Adrenal gland (tissue), 5 donors: ENCODE results near the gene ATPAF2.

Experiments
- CTCF ChIP-seq, 6 experiments: fragments of 450-650 bp in 4 of 6; fragments of 200-600 bp in 2 of 6; sonication (generic) in 1 of 6; IDR thresholded peaks; 1 replicate in 5 of 6; 2 replicates in 1 of 6; pipeline versions ENCODE4 v1.5.1 to v1.8.0; 2016 to 2021; ENCODE audit warnings: antibody characterized with exemption in 6 of 6, mild to moderate bottlenecking in 2 of 6, moderate library complexity in 1 of 6
- POLR2A ChIP-seq, 2 donors: fragments of 450-650 bp; IDR thresholded peaks; one replicate each; pipeline ENCODE4 v1.6.1; 2017; ENCODE audit warnings: antibody characterized with exemption in 2 of 2, mild to moderate bottlenecking in 2 of 2, moderate library complexity in 1 of 2
- donor health status: DM: no; HTN: no; CAD: no.

GRCh38 chr17:17976931-17977570 is 61.9 kb downstream of the ATPAF2 start:
- TF ChIP-seq CTCF (IDR thresholded peaks at IDR 0.05), result no peak
- TF ChIP-seq POLR2A (IDR thresholded peaks at IDR 0.05), result no peak
